Kidney (tissue), 14 donors: ENCODE results near the gene PDGFC. TPM values are rescaled to one million over a fixed set of nuclear protein-coding genes. Genes with fewer than 3 reads are reported as not detected.

Experiments
- DNase-seq, 5 donors: peaks; one replicate each; pipeline ENCODE4 v3.0.0-alpha.2; 2013 to 2020
- FAIRE-seq: peaks from 2 replicates; lab custom pipeline; 2012; peaks lifted over from hg19 to GRCh38; lab: Jason Lieb, UNC
- H3K27ac ChIP-seq, 2 donors: one replicate each; pipeline ENCODE4 v1.7.0; 2013; ENCODE audit warnings: low read depth in 2 of 2, low read length in 2 of 2, inconsistent platforms in 1 of 2
- H3K27me3 ChIP-seq: one replicate; pipeline ENCODE4 v1.7.1; 2013; ENCODE audit warnings: low read length, inconsistent platforms; ENCODE audit not compliant: control insufficient read depth, insufficient read depth
- H3K36me3 ChIP-seq, 3 donors: one replicate each; pipeline versions ENCODE4 v1.7.0 to v1.7.1; 2013; ENCODE audit warnings: low read length in 3 of 3, control low read depth in 1 of 3, inconsistent platforms in 1 of 3; ENCODE audit not compliant: insufficient read depth in 3 of 3, control insufficient read depth in 2 of 3
- H3K4me1 ChIP-seq, 3 donors: one replicate each; pipeline versions ENCODE4 v1.7.0 to v1.7.1; 2013; ENCODE audit warnings: low read length in 3 of 3, inconsistent platforms in 1 of 3, low read depth in 1 of 3; ENCODE audit not compliant: control insufficient read depth in 2 of 3, insufficient read depth in 2 of 3
- H3K4me3 ChIP-seq, 3 donors: one replicate each; pipeline versions ENCODE4 v1.7.0 to v1.8.1; 2013; ENCODE audit warnings: low read length in 3 of 3, control low read depth in 1 of 3, inconsistent platforms in 1 of 3
- H3K9ac ChIP-seq, 3 donors: one replicate each; pipeline versions ENCODE4 v1.7.0 to v1.7.1; 2013; ENCODE audit warnings: low read length in 3 of 3, control low read depth in 1 of 3, inconsistent platforms in 1 of 3
- H3K9me3 ChIP-seq, 3 donors: one replicate each; pipeline versions ENCODE4 v1.7.0 to v1.7.1; 2013; ENCODE audit warnings: low read length in 3 of 3, control low read depth in 1 of 3, inconsistent platforms in 1 of 3; ENCODE audit not compliant: control insufficient read depth in 2 of 3, insufficient read depth in 1 of 3
- CTCF ChIP-seq: IDR thresholded peaks from 3 replicates; pipeline ENCODE4 v1.5.1; 2012; ENCODE audit warnings: mild to moderate bottlenecking, moderate library complexity, borderline replicate concordance; ENCODE audit not compliant: insufficient read depth; ENCODE audit errors: extremely low read depth
- intact Hi-C: fragments of 100-400 bp; cut with DNase I; formaldehyde crosslinking; loops from one replicate; pipeline ENCODE4 v1.11.1; 2022
- polyA plus RNA-seq: library from polyadenylated mRNA; stranded (reverse); fragments of 350-450 nt; fragmentation: Illumina TruSeq; extraction: RNeasy Lipid Tissue Mini Kit (QIAGEN cat#74804); gene quantifications from one replicate; pipeline ENCODE4 v1.2.3, GENCODE V29; 2014; ENCODE audit warnings: low read depth, low replicate concordance; ENCODE audit not compliant: insufficient read depth
- total RNA-seq: library from RNA; stranded (reverse); fragmentation: NEBNext Ultra II Directional; extraction: Animal tissue kit (Norgen Biotek cat#: 25700); gene quantifications from one replicate; pipeline ENCODE4 v1.2.1, GENCODE V29; 2021
- donor health status: control.
- donor health status: control.
- donor health status: control.
- donor health status: control.
- donor health status: control.
- donor health status: DM: yes; HTN: yes; CAD: no.
- donor health status: Normal renal cell carcinoma (clear cell type).

PDGFC gene
- total and polyA plus RNA-seq, 2 donors from 2014 or later, result 12.3 to 37.6 TPM

- intact Hi-C loops, result no loop called here
- DNase-seq (no peak), FAIRE-seq (no peak)
- Histone ChIP-seq H3K36me3 (no peaks in the 10 kb centered on the region), H3K27ac (no peak overlapping the region), H3K4me1 (no peaks in the 10 kb centered on the region), H3K27me3 (no peaks in the 10 kb centered on the region), H3K9ac (no peak overlapping the region), H3K9me3 (no peaks in the 10 kb centered on the region), H3K4me3 (no peak overlapping the region)
- TF ChIP-seq CTCF, result no peak
These were observed 106.1 kb downstream of the PDGFC start for GRCh38 chr4:156865451-156865850.

DNA sequence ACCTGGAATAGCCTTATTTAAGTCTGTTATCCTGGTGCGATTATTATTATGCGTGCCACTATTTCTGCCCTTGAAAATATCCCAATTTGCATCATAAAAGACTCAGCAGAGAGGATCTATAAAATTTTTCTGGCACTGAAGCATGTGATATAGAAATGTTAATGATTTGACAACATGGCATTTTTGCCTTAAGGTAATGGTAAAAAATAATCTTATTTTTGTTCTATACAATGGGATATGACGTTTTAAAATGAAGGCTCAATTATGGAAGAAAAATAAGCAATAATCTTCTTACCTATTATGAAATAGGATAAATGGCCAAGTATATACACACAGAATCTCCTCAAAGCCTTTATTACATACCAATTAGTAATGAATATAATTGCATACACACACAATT, 113.5 kb downstream of the PDGFC start:
- Histone ChIP-seq H3K27me3 (no peaks in the 10 kb centered on the region), H3K9ac (no peak overlapping the region), H3K27ac (no peak overlapping the region), H3K4me1 (no peaks in the 10 kb centered on the region), H3K9me3 (no peaks in the 10 kb centered on the region), H3K4me3 (no peak overlapping the region), H3K36me3 (no peaks in the 10 kb centered on the region)
- no peak for TF ChIP-seq CTCF
- intact Hi-C loops, result no loop called here
- DNase-seq, result no peak
- no peak for FAIRE-seq

- no peaks in the 10 kb centered on the region for H3K4me1 ChIP-seq
- FAIRE-seq (no peak), DNase-seq (no peak)
- H3K9me3 ChIP-seq, result peaks cover 0 to 24% (median 0%) of the 10 kb centered on the region in 3 donors
- no peaks in the 10 kb centered on the region for H3K36me3 ChIP-seq
- TF ChIP-seq CTCF, result no peak
- no peak overlapping the region for H3K4me3 ChIP-seq
- intact Hi-C loops, result no loop called here
- no peak overlapping the region for H3K27ac ChIP-seq
- H3K9ac ChIP-seq, result no peak overlapping the region
- no peaks in the 10 kb centered on the region for H3K27me3 ChIP-seq
These were observed 132.8 kb downstream of the PDGFC start for GRCh38 chr4:156838761-156839160.
